Tibial nerve (tissue), 4 donors: ENCODE data around the gene MTX2.

ENCODE experiments used
- EP300 ChIP-seq, 2 donors: sonication (generic); formaldehyde crosslinking; IDR thresholded peaks; one replicate each; pipeline ENCODE4 v1.6.1; 2017; ENCODE audit warnings: antibody characterized with exemption in 2 of 2, mild to moderate bottlenecking in 1 of 2
- POLR2A ChIP-seq, 2 donors: fragments of 450-650 bp; IDR thresholded peaks; one replicate each; pipeline ENCODE4 v1.6.1; 2017; ENCODE audit warnings: antibody characterized with exemption in 2 of 2, mild to moderate bottlenecking in 2 of 2, moderate library complexity in 2 of 2
- TF ChIP-seq, protein P1 (sequence below), 5 experiments: fragments of 200-600 bp in 3 of 5; fragments of 450-650 bp in 2 of 5; sonication (generic) in 3 of 5; IDR thresholded peaks; one replicate each; pipeline ENCODE4 v1.5.1; 2016 to 2019; ENCODE audit warnings: antibody characterized with exemption in 5 of 5, mild to moderate bottlenecking in 3 of 5, moderate library complexity in 2 of 5

DNA sequence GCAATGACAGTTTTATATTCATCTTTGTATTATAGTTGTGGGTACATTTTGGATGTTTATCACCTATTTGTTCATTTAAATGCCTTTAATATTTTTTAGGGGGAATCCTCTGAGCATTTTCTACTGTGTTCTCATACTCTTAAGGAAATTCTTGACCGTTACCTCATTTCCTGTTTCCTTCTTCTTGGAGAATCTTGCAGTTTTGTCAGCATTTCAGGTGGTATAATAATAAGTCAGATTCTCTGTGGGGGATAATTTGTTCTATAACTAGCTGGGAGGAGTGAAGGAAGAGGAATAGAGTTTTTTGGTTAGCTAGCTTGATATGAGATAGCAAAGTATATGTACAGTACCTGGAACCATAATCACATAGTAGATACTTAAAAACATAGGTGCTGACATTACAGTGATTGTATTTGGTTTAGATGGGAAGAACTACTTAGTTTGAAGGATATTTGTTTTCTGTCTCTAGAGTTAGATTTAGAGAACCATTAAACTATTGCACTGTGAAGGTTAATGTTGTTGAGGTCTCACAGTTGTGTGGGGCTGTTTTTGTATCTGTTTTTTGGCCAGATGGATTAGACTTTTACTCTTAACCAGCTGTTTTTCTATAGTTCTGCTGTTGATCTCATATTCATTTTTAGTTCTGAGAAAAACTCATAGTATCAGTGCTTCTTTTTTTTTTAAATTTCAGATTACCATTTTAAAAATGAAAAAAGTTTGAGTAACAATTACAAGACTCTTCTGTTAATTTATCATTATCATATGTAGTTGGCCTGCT lies 14.2 kb downstream of the MTX2 start:
- TF ChIP-seq, protein P1, sequence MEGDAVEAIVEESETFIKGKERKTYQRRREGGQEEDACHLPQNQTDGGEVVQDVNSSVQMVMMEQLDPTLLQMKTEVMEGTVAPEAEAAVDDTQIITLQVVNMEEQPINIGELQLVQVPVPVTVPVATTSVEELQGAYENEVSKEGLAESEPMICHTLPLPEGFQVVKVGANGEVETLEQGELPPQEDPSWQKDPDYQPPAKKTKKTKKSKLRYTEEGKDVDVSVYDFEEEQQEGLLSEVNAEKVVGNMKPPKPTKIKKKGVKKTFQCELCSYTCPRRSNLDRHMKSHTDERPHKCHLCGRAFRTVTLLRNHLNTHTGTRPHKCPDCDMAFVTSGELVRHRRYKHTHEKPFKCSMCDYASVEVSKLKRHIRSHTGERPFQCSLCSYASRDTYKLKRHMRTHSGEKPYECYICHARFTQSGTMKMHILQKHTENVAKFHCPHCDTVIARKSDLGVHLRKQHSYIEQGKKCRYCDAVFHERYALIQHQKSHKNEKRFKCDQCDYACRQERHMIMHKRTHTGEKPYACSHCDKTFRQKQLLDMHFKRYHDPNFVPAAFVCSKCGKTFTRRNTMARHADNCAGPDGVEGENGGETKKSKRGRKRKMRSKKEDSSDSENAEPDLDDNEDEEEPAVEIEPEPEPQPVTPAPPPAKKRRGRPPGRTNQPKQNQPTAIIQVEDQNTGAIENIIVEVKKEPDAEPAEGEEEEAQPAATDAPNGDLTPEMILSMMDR (IDR thresholded peaks at IDR 0.05), result no peak
- TF ChIP-seq EP300 (IDR thresholded peaks at IDR 0.05) (no peak), POLR2A (IDR thresholded peaks at IDR 0.05) (no peak)
